Activated naive CD4-positive, alpha-beta T cell treated with anti-CD3 and anti-CD28 coated beads, Interleukin-2, amount 50 U/mL, for 24 hours (primary cell): ENCODE measurements around the gene OR2T1.
"Not testable (repeated sequence)": the region's sequence is repeated elsewhere in the genome, so short reads cannot be mapped to it uniquely, and the experiment has no call there.

Experiments
- H3K27ac Mint-ChIP-seq: one replicate; pipeline ENCODE4 v1.8.0; 2021; ENCODE audit warnings: mild to moderate bottlenecking, mixed read lengths
- H3K27me3 Mint-ChIP-seq: one replicate; pipeline ENCODE4 v1.8.0; 2021; ENCODE audit warnings: mixed read lengths
- H3K36me3 Mint-ChIP-seq: one replicate; pipeline ENCODE4 v1.8.0; 2021; ENCODE audit warnings: mixed read lengths
- H3K4me1 Mint-ChIP-seq: one replicate; pipeline ENCODE4 v1.8.0; 2021; ENCODE audit warnings: mixed read lengths
- H3K4me3 Mint-ChIP-seq: one replicate; pipeline ENCODE4 v1.8.0; 2021; ENCODE audit warnings: mild to moderate bottlenecking, mixed read lengths
- H3K9me3 Mint-ChIP-seq: one replicate; pipeline ENCODE4 v1.8.0; 2021; ENCODE audit warnings: mixed read lengths

OR2T1 gene

GRCh38 chr1:248427526-248428191, 24.8 kb downstream of the OR2T1 start:
- not testable (repeated sequence) for H3K4me3 Mint-ChIP-seq, H3K9me3 Mint-ChIP-seq, H3K4me1 Mint-ChIP-seq

GRCh38 chr1:248428192-248428533, 25.3 kb downstream of the OR2T1 start:
- H3K4me1 Mint-ChIP-seq, H3K27ac Mint-ChIP-seq, H3K4me3 Mint-ChIP-seq, H3K36me3 Mint-ChIP-seq, H3K9me3 Mint-ChIP-seq, H3K27me3 Mint-ChIP-seq: not testable (repeated sequence)

More at GRCh38 chr1:248427526-248428191, 24.8 kb downstream of the OR2T1 start:
- not testable (repeated sequence) for H3K27me3 Mint-ChIP-seq, H3K36me3 Mint-ChIP-seq, H3K27ac Mint-ChIP-seq

DNA sequence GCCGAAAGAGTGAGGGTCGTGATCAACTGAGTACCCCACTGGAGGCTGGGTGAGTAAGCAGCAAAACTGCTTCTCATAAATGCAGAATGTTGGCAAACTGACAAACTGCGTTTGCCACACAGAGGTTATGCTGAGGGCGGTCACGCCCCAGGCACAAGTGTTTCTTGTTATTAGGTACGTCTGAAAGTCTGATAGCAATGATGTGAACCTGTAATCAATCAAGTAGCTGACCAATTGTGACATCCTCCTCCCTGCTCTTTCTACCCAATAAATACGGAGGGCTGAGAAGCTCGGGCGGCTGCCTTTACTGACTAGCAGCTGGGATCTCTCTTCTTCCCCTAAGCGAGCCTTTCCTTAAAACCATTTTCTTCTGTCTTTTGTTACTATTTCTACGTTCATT, 28.8 kb downstream of the OR2T1 start:
- not testable (repeated sequence) for H3K36me3 Mint-ChIP-seq, H3K27ac Mint-ChIP-seq, H3K27me3 Mint-ChIP-seq, H3K4me3 Mint-ChIP-seq, H3K4me1 Mint-ChIP-seq, H3K9me3 Mint-ChIP-seq

GRCh38 chr1:248432201-248432600, 29.4 kb downstream of the OR2T1 start:
- H3K27me3 Mint-ChIP-seq, H3K36me3 Mint-ChIP-seq, H3K4me3 Mint-ChIP-seq, H3K27ac Mint-ChIP-seq, H3K4me1 Mint-ChIP-seq, H3K9me3 Mint-ChIP-seq: not testable (repeated sequence)

- H3K27ac Mint-ChIP-seq, H3K4me1 Mint-ChIP-seq, H3K4me3 Mint-ChIP-seq, H3K9me3 Mint-ChIP-seq, H3K36me3 Mint-ChIP-seq, H3K27me3 Mint-ChIP-seq: not testable (repeated sequence)
These were observed 31.1 kb downstream of the OR2T1 start for GRCh38 chr1:248433811-248434415.

- H3K9me3 Mint-ChIP-seq, H3K27ac Mint-ChIP-seq, H3K4me1 Mint-ChIP-seq, H3K4me3 Mint-ChIP-seq, H3K36me3 Mint-ChIP-seq, H3K27me3 Mint-ChIP-seq: not testable (repeated sequence)
These were observed 32.1 kb downstream of the OR2T1 start for GRCh38 chr1:248434913-248435312.

DNA sequence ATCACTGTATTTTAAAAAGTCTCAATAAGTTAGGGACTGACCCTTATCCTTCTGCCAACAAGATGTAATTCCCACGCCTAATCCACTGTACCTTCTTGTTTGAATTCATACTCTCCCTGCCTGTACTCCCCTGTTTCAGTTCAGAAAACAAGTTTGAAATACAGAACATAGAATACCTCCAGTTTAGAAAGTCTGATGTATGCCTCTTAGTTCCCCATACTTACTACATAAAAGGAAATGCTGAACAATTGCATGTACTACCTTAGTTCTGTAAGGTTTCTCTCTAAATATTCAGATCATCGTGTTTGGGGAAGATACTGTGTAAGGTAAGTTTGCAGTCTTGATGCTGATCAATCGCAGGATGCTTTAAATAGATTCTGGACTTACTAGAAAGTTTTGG, 33.5 kb downstream of the OR2T1 start:
- not testable (repeated sequence) for H3K36me3 Mint-ChIP-seq, H3K27ac Mint-ChIP-seq

DNA sequence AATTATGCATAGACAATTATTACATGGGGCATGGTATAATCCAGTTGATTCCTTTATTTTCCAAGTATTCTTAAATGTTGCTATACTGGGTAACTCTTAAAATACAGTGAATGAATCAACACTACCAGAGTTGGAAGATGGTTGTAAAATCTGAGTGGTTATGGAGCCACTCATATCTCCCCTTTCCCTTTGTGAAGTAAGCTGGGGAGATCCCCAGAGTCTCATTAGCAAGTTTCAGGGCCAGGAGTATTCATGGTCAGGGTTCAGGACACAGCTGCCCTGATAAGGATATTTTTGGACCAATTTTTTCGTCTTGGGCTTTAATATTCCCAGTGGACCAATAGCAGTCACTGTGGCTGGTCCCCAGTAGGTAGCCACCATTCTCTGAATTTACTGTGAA, 35.8 kb downstream of the OR2T1 start:
- not testable (repeated sequence) for H3K27me3 Mint-ChIP-seq, H3K4me3 Mint-ChIP-seq, H3K4me1 Mint-ChIP-seq, H3K27ac Mint-ChIP-seq, H3K36me3 Mint-ChIP-seq, H3K9me3 Mint-ChIP-seq

More for the DNA sequence above, 33.5 kb downstream of the OR2T1 start:
- not testable (repeated sequence) for H3K27me3 Mint-ChIP-seq, H3K4me1 Mint-ChIP-seq, H3K4me3 Mint-ChIP-seq, H3K9me3 Mint-ChIP-seq

GRCh38 chr1:248439283-248439682, 36.4 kb downstream of the OR2T1 start:
- not testable (repeated sequence) for H3K27me3 Mint-ChIP-seq, H3K9me3 Mint-ChIP-seq, H3K36me3 Mint-ChIP-seq, H3K27ac Mint-ChIP-seq, H3K4me3 Mint-ChIP-seq, H3K4me1 Mint-ChIP-seq

- H3K27ac Mint-ChIP-seq, H3K36me3 Mint-ChIP-seq, H3K4me1 Mint-ChIP-seq, H3K27me3 Mint-ChIP-seq, H3K9me3 Mint-ChIP-seq, H3K4me3 Mint-ChIP-seq: not testable (repeated sequence)
These were observed 39.8 kb downstream of the OR2T1 start for GRCh38 chr1:248442500-248443277.

- not testable (repeated sequence) for H3K9me3 Mint-ChIP-seq, H3K27ac Mint-ChIP-seq, H3K4me1 Mint-ChIP-seq, H3K36me3 Mint-ChIP-seq, H3K4me3 Mint-ChIP-seq, H3K27me3 Mint-ChIP-seq
These were observed 41.8 kb downstream of the OR2T1 start for GRCh38 chr1:248444603-248445002.

- not testable (repeated sequence) for H3K27me3 Mint-ChIP-seq, H3K4me3 Mint-ChIP-seq, H3K9me3 Mint-ChIP-seq, H3K27ac Mint-ChIP-seq, H3K4me1 Mint-ChIP-seq, H3K36me3 Mint-ChIP-seq
These were observed 42.6 kb downstream of the OR2T1 start, which contains the start of gene OR2T2 for GRCh38 chr1:248445399-248445798. Gene OR2T2 (plus strand): TSS chr1:248445637. CDS start chr1:248452798, 7,161 bp downstream.

DNA sequence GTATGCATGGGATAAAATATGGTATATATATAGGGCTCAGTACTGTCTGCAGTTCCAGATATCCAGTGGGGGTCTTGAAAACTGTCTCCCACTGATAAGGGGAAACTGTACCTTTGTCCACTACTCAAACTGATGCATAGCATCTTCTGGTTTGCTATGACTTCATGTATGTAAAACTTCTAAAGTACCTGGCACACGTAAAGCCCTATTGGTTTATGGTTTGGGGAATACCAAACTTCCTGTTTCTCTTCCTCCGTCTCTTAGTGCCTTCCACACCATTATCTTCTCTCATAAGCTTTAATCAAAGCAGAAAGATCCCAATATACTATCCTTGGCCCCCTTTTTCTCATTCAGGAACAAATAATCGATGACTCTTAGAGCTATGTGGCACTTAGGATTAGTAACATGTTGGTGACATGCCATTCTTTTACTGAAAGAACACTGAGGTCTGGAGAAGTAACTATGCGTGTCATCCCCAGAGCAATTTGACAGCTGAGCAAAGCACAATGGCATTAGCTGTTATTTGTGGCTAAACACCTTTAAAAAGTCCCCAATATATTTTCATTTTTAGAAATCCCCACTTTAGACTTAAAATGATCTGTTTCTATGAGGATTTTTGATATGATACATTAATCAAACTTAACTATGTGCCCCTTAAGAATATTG, 45.7 kb downstream of the OR2T1 start:
- H3K9me3 Mint-ChIP-seq, H3K27me3 Mint-ChIP-seq, H3K4me3 Mint-ChIP-seq, H3K27ac Mint-ChIP-seq, H3K4me1 Mint-ChIP-seq, H3K36me3 Mint-ChIP-seq: not testable (repeated sequence)

- H3K4me1 Mint-ChIP-seq, H3K27ac Mint-ChIP-seq, H3K4me3 Mint-ChIP-seq: not testable (repeated sequence)
These were observed 47.1 kb downstream of the OR2T1 start for GRCh38 chr1:248449821-248450465.

GRCh38 chr1:248450466-248451145, 47.8 kb downstream of the OR2T1 start:
- H3K9me3 Mint-ChIP-seq, H3K4me1 Mint-ChIP-seq, H3K36me3 Mint-ChIP-seq, H3K27me3 Mint-ChIP-seq, H3K27ac Mint-ChIP-seq, H3K4me3 Mint-ChIP-seq: not testable (repeated sequence)

More at GRCh38 chr1:248449821-248450465, 47.1 kb downstream of the OR2T1 start:
- H3K36me3 Mint-ChIP-seq, H3K27me3 Mint-ChIP-seq, H3K9me3 Mint-ChIP-seq: not testable (repeated sequence)
